Liver (tissue), 9 donors: ENCODE data around the gene SELENOO. TPM values are rescaled to one million over a fixed set of nuclear protein-coding genes. Genes with fewer than 3 reads are reported as not detected.

Source experiments
- DNase-seq: peaks from one replicate; pipeline ENCODE4 v3.0.0-alpha.2; 2017; ENCODE audit warnings: low spot score
- H3K27ac ChIP-seq, 2 donors: one replicate each; pipeline ENCODE4 v1.7.0; 2013; ENCODE audit warnings: inconsistent platforms in 2 of 2, low read length in 2 of 2, control low read depth in 1 of 2, low read depth in 1 of 2, mild to moderate bottlenecking in 1 of 2
- H3K27me3 ChIP-seq, 4 donors: one replicate each; pipeline versions ENCODE4 v1.6.1 to v1.7.0; 2013; ENCODE audit warnings: low read length in 3 of 4, inconsistent platforms in 1 of 4, mild to moderate bottlenecking in 1 of 4, moderate library complexity in 1 of 4; ENCODE audit not compliant: control insufficient read depth in 4 of 4, insufficient read depth in 4 of 4
- H3K36me3 ChIP-seq, 4 donors: one replicate each; pipeline versions ENCODE4 v1.6.1 to v1.7.0; 2013; ENCODE audit warnings: low read length in 3 of 4, mild to moderate bottlenecking in 3 of 4, low read depth in 1 of 4, moderate library complexity in 1 of 4; ENCODE audit not compliant: control insufficient read depth in 4 of 4, insufficient read depth in 3 of 4
- H3K4me1 ChIP-seq, 4 donors: one replicate each; pipeline versions ENCODE4 v1.6.1 to v1.7.0; 2013; ENCODE audit warnings: low read length in 3 of 4, mild to moderate bottlenecking in 3 of 4, moderate library complexity in 1 of 4; ENCODE audit not compliant: control insufficient read depth in 4 of 4, insufficient read depth in 4 of 4
- H3K4me3 ChIP-seq, 3 donors: one replicate each; pipeline versions ENCODE4 v1.6.1 to v1.7.0; 2013; ENCODE audit warnings: low read length in 3 of 3, control low read depth in 1 of 3, low read depth in 1 of 3, mild to moderate bottlenecking in 1 of 3
- H3K9ac ChIP-seq, 2 donors: one replicate each; pipeline ENCODE4 v1.7.0; 2013; ENCODE audit warnings: low read length in 2 of 2, mild to moderate bottlenecking in 2 of 2, moderate library complexity in 2 of 2, control low read depth in 1 of 2, low read depth in 1 of 2
- H3K9me3 ChIP-seq, 4 donors: one replicate each; pipeline versions ENCODE4 v1.6.1 to v1.7.0; 2013; ENCODE audit warnings: low read length in 3 of 4; ENCODE audit not compliant: control insufficient read depth in 4 of 4
- EGR1 ChIP-seq, 2 donors: IDR thresholded peaks; 2 replicates each; pipeline ENCODE4 v1.6.1; 2016 to 2018; ENCODE audit warnings: antibody characterized with exemption in 2 of 2, low read depth in 2 of 2
- FOXA1 ChIP-seq: IDR thresholded peaks from 2 replicates; pipeline ENCODE4 v1.6.1; 2016; ENCODE audit warnings: antibody characterized with exemption
- GABPA ChIP-seq, 2 donors: IDR thresholded peaks in 1 of 2; conservative IDR thresholded peaks in 1 of 2; 2 replicates each; pipeline ENCODE4 v1.6.1; 2016; ENCODE audit warnings: antibody characterized with exemption in 2 of 2, mild to moderate bottlenecking in 1 of 2, moderate library complexity in 1 of 2
- HNF4A ChIP-seq, 2 donors: conservative IDR thresholded peaks; 2 replicates each; pipeline ENCODE4 v1.6.1; 2016; ENCODE audit warnings: antibody characterized with exemption in 2 of 2, mild to moderate bottlenecking in 2 of 2
- HNF4G ChIP-seq: IDR thresholded peaks from 2 replicates; pipeline ENCODE4 v1.6.1; 2016; ENCODE audit warnings: antibody characterized with exemption
- JUND ChIP-seq, 2 donors: IDR thresholded peaks; 2 replicates each; pipeline ENCODE4 v1.6.1; 2016; ENCODE audit warnings: antibody characterized with exemption in 2 of 2
- NR2F2 ChIP-seq: IDR thresholded peaks from 2 replicates; pipeline ENCODE4 v1.6.1; 2016; ENCODE audit warnings: antibody characterized with exemption
- RAD21 ChIP-seq, 2 donors: IDR thresholded peaks; 2 replicates each; pipeline ENCODE4 v1.6.1; 2016; ENCODE audit warnings: antibody characterized with exemption in 2 of 2, mild to moderate bottlenecking in 2 of 2
- RXRA ChIP-seq, 2 donors: IDR thresholded peaks; 2 replicates each; pipeline ENCODE4 v1.6.1; 2017 to 2018; ENCODE audit warnings: antibody characterized with exemption in 2 of 2, mild to moderate bottlenecking in 1 of 2
- TAF1 ChIP-seq: conservative IDR thresholded peaks from 2 replicates; pipeline ENCODE4 v1.6.1; 2016; ENCODE audit warnings: antibody characterized with exemption, mild to moderate bottlenecking
- YY1 ChIP-seq: IDR thresholded peaks from 2 replicates; pipeline ENCODE4 v1.6.1; 2016; ENCODE audit warnings: antibody characterized with exemption, mild to moderate bottlenecking
- WGBS: extraction: QIAGEN DNeasy Blood & Tissue Kit; methylation state at CpG from one replicate; pipeline ENCODE4 v1.1.7; 2013; 5-methylcytosine and 5-hydroxymethylcytosine counted together
- polyA plus RNA-seq, 2 donors: library from polyadenylated mRNA; stranded (reverse) in 1 of 2; unstranded in 1 of 2; fragments of 200-250 nt in 1 of 2; fragments of >200 nt in 1 of 2; fragmentation: Nextera tagmentation in 1 of 2; extraction: Ambion mirVana in 1 of 2; gene quantifications; one replicate each; pipeline versions ENCODE4 v1.2.1 to v1.2.3, GENCODE V29; 2013 to 2015
- total RNA-seq, 2 donors: library from RNA; depleted of rRNA; stranded (reverse); fragments of >200 nt; gene quantifications; one replicate each; pipeline ENCODE4 v1.2.3, GENCODE V29; 2014
- TF ChIP-seq, protein P1 (sequence below): fragments of 150-350 bp; IDR thresholded peaks from 2 replicates; pipeline ENCODE4 v1.5.1; 2017; ENCODE audit warnings: improper control_type of control experiment, low read depth, low read length; ENCODE audit not compliant: missing input control
- TF ChIP-seq, protein P2 (sequence below): IDR thresholded peaks from 2 replicates; pipeline ENCODE4 v1.6.1; 2016; ENCODE audit warnings: antibody characterized with exemption
- TF ChIP-seq, protein P3 (sequence below): IDR thresholded peaks from 2 replicates; pipeline ENCODE4 v1.6.1; 2016; ENCODE audit warnings: antibody characterized with exemption, mild to moderate bottlenecking
- TF ChIP-seq, protein P4 (sequence below): IDR thresholded peaks from 2 replicates; pipeline ENCODE4 v1.6.1; 2016; ENCODE audit warnings: antibody characterized with exemption
- TF ChIP-seq, protein P5 (sequence below): IDR thresholded peaks from 2 replicates; pipeline ENCODE4 v1.6.1; 2016; ENCODE audit warnings: antibody characterized with exemption
- donor health status: healthy.
- donor health status: healthy.
- donor health status: healthy.
- donor health status: healthy.
- donor health status: healthy.

SELENOO gene
- total and polyA plus RNA-seq, 4 donors: 16.4 to 59.2 (median 42.2) TPM

DNA sequence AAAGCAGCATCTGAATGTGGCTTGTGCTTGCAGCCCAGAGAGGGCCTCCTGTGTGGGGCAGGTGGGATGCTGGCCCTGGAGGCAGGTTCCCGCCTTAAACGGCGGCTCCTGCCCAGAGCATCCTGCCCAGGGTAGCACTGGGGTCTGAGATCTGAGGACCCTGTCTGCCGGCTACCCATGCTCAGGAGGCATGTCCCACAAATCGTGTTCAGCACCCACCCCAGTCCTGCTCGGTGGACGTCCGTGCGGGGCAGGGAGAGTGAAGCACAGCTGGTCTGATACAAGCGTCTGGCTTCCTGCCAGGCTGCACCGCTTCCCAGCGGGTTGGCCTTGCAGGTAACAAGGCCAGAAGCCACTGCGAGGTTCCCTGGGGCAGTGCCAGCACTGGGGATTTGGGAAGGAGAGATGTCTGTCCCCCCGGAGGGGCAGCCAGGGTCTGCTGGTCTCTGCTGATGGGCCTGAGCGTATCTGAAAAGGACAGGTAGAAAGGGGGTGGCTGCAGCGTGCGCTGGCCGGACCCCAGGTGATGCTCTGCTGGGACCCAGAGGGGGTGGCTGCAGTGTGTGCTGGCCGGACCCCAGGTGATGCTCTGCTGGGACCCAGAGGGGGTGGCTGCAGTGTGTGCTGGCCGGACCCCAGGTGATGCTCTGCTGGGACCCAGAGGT lies 11.5 kb upstream of the SELENOO start:
- no peaks in the 10 kb centered on the region for H3K9me3 ChIP-seq
- H3K27me3 ChIP-seq: no peaks in the 10 kb centered on the region
- peaks cover 24 to 65% (median 53%) of the 10 kb centered on the region in 4 donors for H3K4me1 ChIP-seq
- no peak overlapping the region for H3K9ac ChIP-seq
- TF ChIP-seq, protein P1, sequence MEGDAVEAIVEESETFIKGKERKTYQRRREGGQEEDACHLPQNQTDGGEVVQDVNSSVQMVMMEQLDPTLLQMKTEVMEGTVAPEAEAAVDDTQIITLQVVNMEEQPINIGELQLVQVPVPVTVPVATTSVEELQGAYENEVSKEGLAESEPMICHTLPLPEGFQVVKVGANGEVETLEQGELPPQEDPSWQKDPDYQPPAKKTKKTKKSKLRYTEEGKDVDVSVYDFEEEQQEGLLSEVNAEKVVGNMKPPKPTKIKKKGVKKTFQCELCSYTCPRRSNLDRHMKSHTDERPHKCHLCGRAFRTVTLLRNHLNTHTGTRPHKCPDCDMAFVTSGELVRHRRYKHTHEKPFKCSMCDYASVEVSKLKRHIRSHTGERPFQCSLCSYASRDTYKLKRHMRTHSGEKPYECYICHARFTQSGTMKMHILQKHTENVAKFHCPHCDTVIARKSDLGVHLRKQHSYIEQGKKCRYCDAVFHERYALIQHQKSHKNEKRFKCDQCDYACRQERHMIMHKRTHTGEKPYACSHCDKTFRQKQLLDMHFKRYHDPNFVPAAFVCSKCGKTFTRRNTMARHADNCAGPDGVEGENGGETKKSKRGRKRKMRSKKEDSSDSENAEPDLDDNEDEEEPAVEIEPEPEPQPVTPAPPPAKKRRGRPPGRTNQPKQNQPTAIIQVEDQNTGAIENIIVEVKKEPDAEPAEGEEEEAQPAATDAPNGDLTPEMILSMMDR: no peak
- TF ChIP-seq HNF4A (conservative IDR thresholded peaks at IDR 0.05) (no peak), RXRA (IDR thresholded peaks at IDR 0.05) (no peak), GABPA (IDR thresholded peaks at IDR 0.05 in 1 of 2, conservative IDR thresholded peaks at IDR 0.05 in 1 of 2) (no peak), TAF1 (no peak), NR2F2 (no peak), JUND (IDR thresholded peaks at IDR 0.05) (no peak), YY1 (no peak), RAD21 (IDR thresholded peaks at IDR 0.05) (no peak), FOXA1 (no peak), EGR1 (IDR thresholded peaks at IDR 0.05; ENCODE audit: low read depth in 2 of 2) (no peak), HNF4G (no peak)
- TF ChIP-seq, protein P2, sequence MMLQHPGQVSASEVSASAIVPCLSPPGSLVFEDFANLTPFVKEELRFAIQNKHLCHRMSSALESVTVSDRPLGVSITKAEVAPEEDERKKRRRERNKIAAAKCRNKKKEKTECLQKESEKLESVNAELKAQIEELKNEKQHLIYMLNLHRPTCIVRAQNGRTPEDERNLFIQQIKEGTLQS: no peak
- TF ChIP-seq, protein P3, sequence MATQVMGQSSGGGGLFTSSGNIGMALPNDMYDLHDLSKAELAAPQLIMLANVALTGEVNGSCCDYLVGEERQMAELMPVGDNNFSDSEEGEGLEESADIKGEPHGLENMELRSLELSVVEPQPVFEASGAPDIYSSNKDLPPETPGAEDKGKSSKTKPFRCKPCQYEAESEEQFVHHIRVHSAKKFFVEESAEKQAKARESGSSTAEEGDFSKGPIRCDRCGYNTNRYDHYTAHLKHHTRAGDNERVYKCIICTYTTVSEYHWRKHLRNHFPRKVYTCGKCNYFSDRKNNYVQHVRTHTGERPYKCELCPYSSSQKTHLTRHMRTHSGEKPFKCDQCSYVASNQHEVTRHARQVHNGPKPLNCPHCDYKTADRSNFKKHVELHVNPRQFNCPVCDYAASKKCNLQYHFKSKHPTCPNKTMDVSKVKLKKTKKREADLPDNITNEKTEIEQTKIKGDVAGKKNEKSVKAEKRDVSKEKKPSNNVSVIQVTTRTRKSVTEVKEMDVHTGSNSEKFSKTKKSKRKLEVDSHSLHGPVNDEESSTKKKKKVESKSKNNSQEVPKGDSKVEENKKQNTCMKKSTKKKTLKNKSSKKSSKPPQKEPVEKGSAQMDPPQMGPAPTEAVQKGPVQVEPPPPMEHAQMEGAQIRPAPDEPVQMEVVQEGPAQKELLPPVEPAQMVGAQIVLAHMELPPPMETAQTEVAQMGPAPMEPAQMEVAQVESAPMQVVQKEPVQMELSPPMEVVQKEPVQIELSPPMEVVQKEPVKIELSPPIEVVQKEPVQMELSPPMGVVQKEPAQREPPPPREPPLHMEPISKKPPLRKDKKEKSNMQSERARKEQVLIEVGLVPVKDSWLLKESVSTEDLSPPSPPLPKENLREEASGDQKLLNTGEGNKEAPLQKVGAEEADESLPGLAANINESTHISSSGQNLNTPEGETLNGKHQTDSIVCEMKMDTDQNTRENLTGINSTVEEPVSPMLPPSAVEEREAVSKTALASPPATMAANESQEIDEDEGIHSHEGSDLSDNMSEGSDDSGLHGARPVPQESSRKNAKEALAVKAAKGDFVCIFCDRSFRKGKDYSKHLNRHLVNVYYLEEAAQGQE: no peak
- TF ChIP-seq, protein P4, sequence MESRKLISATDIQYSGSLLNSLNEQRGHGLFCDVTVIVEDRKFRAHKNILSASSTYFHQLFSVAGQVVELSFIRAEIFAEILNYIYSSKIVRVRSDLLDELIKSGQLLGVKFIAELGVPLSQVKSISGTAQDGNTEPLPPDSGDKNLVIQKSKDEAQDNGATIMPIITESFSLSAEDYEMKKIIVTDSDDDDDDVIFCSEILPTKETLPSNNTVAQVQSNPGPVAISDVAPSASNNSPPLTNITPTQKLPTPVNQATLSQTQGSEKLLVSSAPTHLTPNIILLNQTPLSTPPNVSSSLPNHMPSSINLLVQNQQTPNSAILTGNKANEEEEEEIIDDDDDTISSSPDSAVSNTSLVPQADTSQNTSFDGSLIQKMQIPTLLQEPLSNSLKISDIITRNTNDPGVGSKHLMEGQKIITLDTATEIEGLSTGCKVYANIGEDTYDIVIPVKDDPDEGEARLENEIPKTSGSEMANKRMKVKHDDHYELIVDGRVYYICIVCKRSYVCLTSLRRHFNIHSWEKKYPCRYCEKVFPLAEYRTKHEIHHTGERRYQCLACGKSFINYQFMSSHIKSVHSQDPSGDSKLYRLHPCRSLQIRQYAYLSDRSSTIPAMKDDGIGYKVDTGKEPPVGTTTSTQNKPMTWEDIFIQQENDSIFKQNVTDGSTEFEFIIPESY: no peak
- TF ChIP-seq, protein P5, sequence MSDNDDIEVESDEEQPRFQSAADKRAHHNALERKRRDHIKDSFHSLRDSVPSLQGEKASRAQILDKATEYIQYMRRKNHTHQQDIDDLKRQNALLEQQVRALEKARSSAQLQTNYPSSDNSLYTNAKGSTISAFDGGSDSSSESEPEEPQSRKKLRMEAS: no peak
- H3K4me3 ChIP-seq: no peak overlapping the region
- peaks cover 0 to 17% (median 0%) of the 10 kb centered on the region in 4 donors for H3K36me3 ChIP-seq
- WGBS: 69% methylated on average over 20 of the region's 20 CpGs
- peak overlapping the region; percentile 87 to 90 for H3K27ac ChIP-seq
- no peak for DNase-seq
